Left colon (tissue), 2 donors: Measurements from ENCODE around the gene FLVCR2. TPM values are rescaled to one million over a fixed set of nuclear protein-coding genes. Genes with fewer than 3 reads are reported as not detected.
A peak's percentile ranks its signal among the peaks of the same experiment; 100 is the strongest.

ENCODE experiments used
- ATAC-seq: fragments of 200-7000 bp; cut with Tn5 transposase; one replicate; pipeline ENCODE4 v1.9.1; 2020; ENCODE audit warnings: mild to moderate bottlenecking, moderate library complexity
- DNase-seq, 2 donors: peaks; one replicate each; pipeline ENCODE4 v3.0.0-alpha.2; 2020
- intact Hi-C, 2 donors: fragments of 100-400 bp; cut with DNase I in 1 of 2; cut with micrococcal nuclease in 1 of 2; formaldehyde crosslinking; loops; one replicate each; pipeline versions ENCODE4 v1.11.2 to v1.14.0; 2022; cut with DNase I, micrococcal nuclease
- total RNA-seq, 2 donors: library from RNA; stranded (reverse); fragmentation: NEBNext Ultra II Directional; extraction: Animal tissue kit (Norgen Biotek cat#: 25700); gene quantifications; one replicate each; pipeline ENCODE4 v1.2.1, GENCODE V29; 2021
- donor health status: DM: no; HTN: no; CAD: no.
- donor health status: DM: yes; HTN: yes; CAD: no.

The FLVCR2 gene
- total RNA-seq, 2 donors from 2014 or later, result 19.8 to 42.1 TPM

DNA sequence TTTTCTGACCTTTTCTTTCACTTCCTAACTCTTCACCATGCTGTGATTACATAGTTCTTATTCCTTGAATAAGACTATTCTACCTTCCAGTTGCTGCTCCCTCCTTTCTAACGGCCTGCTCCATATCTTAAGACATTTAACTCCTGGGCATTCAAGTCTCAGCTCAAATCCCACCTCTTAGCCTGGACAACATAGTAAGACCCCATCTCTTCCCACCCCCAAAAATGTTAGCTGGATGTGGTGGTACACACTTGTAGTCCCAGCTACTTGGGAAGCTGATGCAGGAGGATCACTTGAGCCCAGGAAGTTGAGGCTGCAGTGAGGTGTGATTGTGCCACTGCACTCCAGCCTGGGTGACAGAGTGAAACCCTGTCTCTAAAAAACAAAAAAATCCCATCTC, 71.4 kb downstream of the FLVCR2 start:
- intact Hi-C loops, result loop anchor here in 1 of 2 donors (5.0 kb wide), 1 partner anchor 72 kb away; the partner anchor contains the start of gene FLVCR2
- no peak for DNase-seq
- ATAC-seq, result no peak

DNA sequence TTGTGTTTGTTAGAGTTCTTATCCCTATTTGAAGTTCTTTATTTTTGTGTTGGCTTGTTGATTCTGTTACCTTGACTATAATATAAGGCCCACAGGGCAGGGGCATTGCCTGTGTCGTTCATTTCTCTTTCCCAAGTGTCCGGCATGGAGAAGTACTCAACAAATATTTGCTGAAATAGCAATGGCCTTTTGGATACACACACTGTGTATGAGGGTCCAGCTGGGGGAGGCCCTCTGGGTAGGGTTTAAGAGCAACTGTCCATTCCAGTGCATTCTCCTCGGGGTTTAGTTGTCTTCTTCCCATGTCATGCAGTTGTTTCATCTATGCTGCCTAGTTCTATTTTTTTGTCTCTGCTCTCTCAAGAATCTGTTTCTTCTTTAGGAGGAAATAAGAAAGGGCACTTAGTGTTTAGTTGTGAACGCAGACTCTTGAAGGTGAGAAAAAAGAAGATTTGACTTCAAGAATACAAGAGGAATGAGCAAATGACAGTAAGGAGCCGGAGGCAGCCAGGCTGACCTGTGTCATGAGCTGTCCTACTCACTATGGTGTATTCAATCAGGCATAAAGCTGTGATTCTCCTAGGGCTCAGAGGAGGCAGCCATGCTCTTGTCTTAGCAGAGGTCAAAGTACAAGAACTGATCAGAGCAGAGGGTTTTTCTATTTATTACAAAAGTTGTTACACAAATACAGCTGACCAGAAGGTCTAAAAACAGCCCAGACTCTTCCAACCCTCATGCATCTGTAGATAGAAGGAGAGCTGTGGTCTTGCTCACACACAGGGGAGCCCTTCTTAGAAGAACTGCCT, 72.0 kb downstream of the FLVCR2 start:
- intact Hi-C loops, result loop anchor here in 1 of 2 donors (5.0 kb wide), 1 partner anchor 73 kb away; the partner anchor contains the start of gene FLVCR2

DNA sequence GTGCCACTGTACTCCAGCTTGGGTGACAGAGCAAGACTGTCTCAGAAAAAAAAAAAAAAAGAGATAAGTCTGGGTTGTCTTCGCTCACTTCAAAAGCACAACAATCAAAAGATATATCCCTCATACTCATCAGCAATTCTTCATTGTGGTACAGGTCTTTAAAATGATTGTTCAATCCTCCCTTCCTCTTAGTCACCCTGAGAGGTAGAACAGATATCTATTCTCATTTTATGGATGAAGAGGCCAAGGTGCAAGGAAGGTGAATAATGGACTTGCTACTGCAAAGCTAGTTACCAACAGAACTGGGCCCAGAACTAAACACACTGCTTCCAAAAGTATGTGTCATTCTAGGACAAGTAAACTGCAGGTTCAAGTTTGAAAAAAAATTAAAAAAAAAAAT, 75.1 kb downstream of the FLVCR2 start:
- no peak for DNase-seq
- intact Hi-C loops, result loop anchor here in 1 of 2 donors (5.0 kb wide), 1 partner anchor 76 kb away; the partner anchor contains the start of gene FLVCR2
- peak; percentile 52 for ATAC-seq

More for the DNA sequence above, 72.0 kb downstream of the FLVCR2 start:
- DNase-seq, result no peak
- ATAC-seq, result peak; percentile 45

DNA sequence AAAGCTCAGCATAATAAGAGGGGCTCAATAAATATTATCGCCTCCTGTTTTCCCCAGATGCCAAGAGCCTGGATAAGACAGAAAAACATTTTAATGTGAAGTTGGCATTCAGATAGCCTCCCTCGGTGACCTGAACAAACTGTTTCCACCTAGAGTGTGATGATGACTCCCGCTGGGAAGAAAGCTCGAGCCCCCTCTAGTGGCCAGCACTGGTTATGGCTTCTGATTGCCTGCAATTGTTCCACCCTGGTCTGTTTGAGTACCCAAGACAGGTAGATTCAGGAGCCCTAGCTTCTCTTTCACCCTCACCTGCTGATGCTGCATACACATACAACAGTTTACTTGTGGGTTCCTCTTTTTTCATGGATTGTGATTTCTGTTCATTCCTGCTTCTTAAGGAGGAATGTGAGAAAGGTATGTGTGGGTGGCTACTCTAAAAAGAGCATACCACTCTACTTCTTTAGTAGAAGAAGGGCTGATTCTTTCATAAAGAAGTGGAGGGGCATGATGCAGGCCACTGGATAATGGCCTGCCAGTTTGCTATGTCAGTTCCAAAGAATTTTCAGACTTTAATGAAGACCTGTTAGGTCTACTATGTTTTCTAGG, 75.8 kb downstream of the FLVCR2 start:
- ATAC-seq (peak; percentile 83), DNase-seq (peak; percentile 55 to 84)
- intact Hi-C loops, result loop anchor here (2.0 to 5.0 kb wide), 2 partner anchors 75 to 77 kb away; partner anchors contain the start of gene FLVCR2 (in 2 of the 2)

DNA sequence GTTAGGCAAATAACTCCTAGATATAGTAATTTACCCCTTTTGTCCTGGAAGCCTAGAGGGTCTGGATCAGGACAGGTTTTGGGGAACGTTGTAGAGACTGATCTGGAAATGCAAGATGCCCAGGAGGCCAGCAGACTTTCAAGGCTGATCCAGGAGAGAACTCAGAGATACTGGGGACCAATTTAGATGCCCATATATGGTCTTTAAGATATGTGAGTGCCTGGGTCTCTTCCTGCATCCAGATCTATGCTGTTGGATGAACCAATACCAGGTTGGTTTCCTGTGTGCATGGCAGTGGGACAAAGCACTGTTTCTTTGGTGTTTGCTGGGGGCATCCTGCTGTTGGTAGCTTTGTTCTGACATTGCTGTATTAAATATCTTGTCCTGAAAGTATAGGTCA, 76.8 kb downstream of the FLVCR2 start:
- intact Hi-C loops, result loop anchor here in 1 of 2 donors (2.0 kb wide), 1 partner anchor 76 kb away; the partner anchor contains the start of gene FLVCR2
- no peak for ATAC-seq
- no peak for DNase-seq

DNA sequence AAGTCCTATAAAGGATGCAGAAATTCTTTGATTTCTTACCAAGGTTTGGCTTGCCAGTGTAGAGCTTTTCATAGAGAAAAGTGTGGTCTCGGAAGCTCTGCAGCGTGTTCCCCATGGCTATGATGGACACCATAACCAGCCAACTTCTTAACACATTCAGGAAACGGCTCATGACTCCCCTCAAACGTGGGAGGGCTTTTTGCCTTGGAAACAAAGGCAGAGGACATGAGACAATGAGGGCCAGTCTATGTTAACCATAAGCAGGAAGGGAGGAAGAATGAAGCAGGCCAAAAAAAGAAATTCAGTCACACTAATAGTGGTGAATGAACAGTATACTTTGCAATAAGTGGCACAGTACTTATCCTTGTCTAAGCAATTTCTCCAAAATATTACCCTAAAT, 78.9 kb downstream of the FLVCR2 start:
- DNase-seq (no peak), ATAC-seq (no peak)
- intact Hi-C loops, result no loop called here

DNA sequence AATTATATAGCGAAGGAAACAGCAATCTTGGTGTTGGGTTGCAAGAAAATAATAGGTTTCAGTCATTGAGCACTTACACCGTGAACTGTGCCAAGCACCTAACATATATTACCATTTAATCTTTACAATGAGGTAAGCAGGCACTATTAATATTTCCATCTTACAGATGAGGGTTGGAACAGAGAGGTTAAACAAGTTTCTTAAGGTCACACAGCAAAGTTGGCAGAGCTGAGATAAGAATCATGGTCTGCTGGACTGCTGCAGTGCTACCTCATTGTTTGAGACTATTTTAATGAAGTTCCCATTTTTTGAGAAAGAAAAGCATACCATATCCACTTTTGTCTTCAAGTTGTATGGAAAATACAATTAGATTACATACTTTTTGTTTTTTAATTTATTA, 80.5 kb downstream of the FLVCR2 start:
- DNase-seq (no peak), ATAC-seq (no peak)
- intact Hi-C loops, result no loop called here

DNA sequence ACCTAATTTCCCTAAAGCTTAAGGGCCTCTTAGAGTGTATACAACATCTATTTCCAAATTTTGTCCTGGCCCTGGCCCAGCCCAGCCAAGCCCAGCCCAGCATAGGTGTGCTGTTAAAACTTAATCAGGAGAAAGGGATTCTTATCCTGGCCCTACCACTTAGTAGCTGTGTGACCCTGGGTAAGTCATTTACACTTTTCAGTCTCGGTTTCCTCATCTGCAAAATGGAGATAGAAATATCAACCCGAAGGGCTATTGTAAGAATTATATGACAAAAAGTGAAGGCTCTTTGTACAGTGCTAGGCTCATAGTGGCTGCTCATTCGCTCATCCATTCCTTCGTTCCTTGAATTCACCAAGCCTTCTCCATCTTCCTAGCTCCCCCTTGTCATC, 81.8 kb downstream of the FLVCR2 start:
- DNase-seq (no peak), ATAC-seq (no peak)
- intact Hi-C loops, result no loop called here

DNA sequence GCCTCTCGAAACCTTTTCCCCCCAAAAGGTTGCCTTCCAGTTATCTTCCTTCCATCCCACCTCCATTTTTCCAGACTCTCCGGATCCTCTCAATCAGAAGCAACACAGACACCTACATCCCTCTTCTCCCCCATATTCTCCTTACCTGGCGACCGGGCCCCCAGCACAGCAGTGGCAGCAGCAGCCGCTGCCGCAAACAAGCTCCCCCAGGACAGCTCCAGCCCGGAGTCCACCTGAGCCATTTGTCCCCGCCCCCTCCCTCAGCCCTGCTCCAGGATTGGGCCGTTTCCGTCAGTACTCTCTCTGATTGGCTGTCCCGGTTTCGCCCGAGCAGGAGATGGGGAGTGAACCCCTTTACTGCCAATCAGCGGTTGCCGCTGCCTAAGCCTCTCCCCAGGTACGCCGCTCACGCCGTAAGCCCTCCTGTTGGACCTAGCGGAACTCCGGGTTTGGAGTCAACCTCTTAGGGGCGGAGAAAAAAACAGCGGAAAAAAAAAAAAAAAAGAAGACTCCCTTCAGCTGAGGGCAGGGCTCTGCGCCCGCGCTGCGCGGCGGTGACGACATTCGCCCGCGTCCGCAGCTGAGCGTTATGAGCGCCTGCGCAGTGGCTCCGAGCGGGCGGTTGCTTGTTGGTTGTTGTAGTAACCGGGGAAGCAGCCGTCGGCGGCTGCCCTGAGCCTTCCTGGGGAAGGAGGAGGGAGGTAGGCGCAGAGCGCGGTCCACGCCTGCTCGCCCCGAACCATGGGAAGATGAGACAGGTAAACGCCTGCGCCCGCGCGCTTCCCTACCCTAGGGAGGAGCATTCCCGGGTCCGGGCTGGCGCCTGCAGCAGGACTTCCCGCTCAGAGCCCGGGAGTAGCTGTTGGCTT, 82.4 kb downstream of the FLVCR2 start, which contains the start of the genes ERG28 and TTLL5:
Gene ERG28 (minus strand): TSS at position 247 of the 869 bp plus-strand sequence. CDS start 3,374 bp downstream, outside the sequence.
Gene TTLL5 (plus strand): TSS at position 617 of the 869 bp plus-strand sequence. CDS start 1,904 bp downstream, outside the sequence.
- DNase-seq (peak; percentile 97 to 98), ATAC-seq (peak; percentile 88)
- intact Hi-C loops, result no loop called here

DNA sequence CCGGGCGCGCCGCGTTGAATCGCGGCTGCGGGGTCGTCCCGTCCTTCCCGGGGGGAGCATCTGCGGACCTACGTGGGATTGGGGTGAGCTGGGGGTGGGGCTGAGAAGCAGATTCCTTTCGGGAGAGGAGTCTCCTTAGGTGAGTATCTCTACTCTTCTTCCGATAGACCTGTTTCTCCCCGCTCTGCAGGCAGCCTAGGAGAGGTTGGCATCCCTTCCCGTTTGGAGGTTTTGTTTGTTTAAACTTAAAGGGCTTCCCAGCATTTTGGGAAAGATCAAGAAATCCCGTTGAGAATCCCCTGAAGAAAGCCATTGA, 83.0 kb downstream of the FLVCR2 start:
- ATAC-seq (peak; percentile 23), DNase-seq (no peak)
- intact Hi-C loops, result no loop called here

DNA sequence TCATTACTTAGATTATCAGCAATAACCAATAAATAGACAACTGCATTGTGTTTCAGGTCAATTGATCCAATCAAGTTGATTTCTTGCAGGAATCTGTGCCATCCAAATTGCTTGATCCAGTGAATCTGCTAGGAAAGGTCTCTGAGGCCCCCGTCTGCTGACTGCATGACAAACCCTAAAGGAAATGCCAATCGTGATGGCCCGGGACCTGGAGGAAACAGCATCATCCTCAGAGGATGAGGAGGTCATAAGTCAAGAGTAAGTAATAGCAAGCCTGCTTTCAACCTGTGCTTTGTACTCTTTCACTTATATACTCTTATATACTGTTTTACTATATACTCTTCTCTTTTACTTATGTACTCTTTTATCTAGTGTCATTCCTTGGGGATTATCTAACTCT, 84.5 kb downstream of the FLVCR2 start:
- no peak for DNase-seq
- intact Hi-C loops, result no loop called here
- ATAC-seq, result no peak

DNA sequence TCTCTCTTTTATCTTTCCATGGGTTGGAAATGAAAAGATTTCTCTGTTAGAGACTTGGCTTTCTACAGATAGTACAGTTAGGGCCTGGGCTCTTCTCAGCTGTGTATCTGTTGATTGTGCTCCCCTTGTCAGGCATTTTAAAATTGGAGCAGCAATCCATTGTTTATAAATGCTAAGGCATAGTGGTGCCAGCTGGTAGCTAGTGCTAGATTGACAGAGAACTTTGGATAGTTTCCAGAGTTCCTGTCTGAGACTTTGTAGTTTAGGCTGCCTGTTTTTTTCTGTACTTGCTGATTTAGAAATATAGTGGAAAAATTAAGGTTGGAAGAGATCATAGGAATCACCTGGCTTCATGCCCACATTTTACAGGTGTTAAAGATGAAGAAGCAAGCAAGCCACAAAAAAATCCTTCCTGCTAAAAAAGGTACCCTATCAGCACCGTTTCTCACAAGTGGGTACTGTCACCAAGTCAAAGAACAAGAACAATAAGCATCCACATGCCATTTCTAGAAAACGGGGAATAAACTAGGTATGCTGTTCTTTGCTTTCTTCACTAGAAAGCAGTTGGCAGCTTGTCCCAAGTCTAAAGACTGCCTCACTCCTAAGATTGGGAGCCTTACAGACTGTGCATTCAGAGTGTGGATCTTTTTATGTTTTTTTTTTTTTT, 88.8 kb downstream of the FLVCR2 start:
- intact Hi-C loops, result no loop called here
- ATAC-seq (no peak), DNase-seq (no peak)

DNA sequence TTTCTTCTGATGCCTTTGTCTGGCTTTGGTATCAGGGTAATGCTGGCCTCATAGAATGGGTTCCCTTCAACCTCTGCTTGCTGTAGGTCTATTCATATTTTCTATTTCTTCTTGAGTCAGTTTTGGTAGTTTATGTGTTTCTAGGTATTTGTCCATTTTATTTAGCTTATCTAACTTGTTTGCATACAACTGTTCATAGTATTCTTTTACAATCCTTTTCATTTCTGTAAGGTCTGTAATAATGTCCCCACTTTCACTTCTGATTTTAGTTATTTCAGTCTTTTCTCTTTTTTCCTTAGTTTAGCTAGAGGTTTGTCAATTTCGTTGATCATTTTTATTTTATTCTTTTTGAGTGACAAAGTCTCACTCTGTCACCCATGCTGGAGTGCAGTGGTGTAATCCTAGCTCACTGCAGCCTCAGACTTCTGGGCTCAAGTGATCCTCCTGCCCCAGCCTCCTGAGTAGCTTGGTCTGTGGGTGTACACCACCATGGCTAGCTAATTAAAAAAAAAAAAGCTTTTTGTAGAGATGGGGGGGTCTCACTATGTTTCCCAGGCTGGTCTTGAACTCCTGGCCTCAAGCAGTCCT, 94.3 kb downstream of the FLVCR2 start:
- intact Hi-C loops, result no loop called here
- DNase-seq (no peak), ATAC-seq (no peak)

DNA sequence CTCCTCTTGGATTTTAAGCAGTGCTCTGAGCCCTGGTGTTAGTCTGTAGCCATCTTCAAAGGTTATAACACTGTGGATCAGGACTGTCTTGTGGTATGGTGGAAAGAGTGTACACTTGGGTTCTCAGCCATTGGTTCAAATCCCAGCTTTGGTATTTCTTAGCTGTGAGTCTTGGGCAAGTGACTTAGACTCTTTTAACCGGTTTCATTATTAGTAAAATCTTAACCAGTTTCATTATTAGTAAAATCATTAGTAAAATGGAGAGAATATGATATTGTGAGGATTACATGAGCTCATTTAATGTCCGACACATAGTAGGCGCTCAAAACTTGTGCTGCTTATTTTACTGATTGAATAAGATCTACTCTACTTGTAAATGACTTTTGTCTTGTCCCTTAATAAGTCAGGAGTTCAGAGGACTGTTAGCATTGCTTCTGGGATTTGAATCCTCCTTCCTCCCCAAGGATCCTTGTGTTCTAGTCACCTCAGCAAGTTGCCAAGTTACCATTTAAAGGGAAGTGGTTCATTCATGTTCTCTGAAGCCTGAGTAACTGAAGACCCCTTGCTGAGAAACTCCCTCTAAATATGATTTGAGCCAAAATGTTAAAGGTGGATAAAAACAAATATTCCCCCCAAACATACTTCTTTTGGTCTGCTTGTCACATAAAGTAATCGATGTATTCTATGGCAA, 95.1 kb downstream of the FLVCR2 start:
- DNase-seq (no peak), ATAC-seq (no peak)
- intact Hi-C loops, result no loop called here

DNA sequence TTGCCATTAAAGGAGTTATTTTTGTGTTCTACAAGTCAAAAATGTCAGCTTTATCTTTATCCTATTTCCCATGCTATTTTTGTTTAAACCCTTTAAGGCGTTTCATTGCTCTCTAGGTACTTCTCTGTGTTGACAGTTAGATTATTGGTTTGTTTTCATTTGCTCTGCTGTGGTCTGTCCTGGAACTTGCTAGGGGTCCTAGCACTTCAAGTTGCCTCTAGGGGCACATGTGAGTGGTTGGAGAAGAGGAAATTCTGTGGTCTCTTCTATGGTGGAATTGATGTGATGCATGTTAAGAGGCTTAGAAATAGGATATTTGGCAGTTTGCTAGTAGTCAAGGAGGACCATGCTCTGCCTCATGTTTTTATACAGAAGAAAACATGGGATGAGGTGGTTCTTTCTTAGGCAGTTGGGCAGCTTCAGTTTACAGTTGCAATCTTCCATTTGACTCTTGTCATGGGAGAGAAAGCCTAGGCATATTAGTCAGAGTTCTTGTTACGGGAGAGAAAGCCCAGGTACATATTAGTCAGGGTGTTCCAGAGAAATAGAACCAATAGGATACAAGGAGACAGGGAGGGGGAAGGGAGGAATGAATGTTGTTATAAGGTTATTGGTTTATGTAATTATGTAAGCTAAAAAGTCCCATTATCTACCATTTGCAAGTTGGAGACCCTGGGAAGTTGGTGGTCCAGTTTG, 97.0 kb downstream of the FLVCR2 start:
- no peak for DNase-seq
- no peak for ATAC-seq
- intact Hi-C loops, result no loop called here

DNA sequence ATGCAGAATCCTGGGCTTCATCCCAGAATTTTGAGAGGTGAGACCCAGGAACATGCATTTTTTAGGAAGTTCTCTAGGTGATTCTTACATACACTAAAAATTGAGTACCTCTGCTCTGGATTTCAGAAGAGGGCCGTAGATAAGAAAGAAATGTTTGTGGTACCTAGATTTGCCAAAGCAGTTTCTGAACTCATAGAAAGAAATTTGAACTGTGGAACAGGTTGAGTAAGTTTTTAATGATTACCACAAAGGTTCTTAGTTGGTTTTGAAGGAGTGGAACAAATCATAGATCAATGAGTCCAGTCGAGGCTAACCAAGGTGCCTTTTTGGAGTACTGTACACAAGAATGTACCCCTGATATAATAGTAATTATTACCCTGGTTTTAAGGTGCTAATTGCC, 107.5 kb downstream of the FLVCR2 start:
- DNase-seq (no peak), ATAC-seq (no peak)
- intact Hi-C loops, result no loop called here

DNA sequence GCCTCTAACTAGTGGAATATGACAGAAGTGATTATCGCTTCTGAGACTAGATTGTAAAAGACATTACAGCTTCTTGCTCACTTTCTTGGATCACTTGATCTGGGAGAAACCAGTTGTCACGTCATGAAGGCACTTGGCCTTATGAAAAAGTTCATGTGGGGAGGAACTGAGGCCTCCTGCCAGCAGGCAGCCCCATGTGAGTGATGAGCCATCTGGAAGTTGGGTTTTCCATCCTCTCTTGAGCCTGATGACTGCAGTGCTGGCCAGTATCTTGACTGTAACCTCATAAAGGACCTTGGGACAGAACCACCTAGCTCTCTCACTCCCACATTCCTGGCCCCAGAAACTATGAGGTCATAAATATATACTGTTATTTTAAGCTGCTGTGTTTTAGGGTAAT, 110.6 kb downstream of the FLVCR2 start:
- DNase-seq (no peak), ATAC-seq (no peak)
- intact Hi-C loops, result no loop called here
